Ascending aorta (tissue), 2 donors: ENCODE results near the gene ROBO3. TPM values are rescaled to one million over a fixed set of nuclear protein-coding genes. Genes with fewer than 3 reads are reported as not detected.

Source experiments
- DNase-seq, 2 donors: peaks; one replicate each; pipeline ENCODE4 v3.0.0-alpha.2; 2019; ENCODE audit warnings: low spot score in 2 of 2
- H3K27ac ChIP-seq, 2 donors: fragments of 200-600 bp; sonication (generic); one replicate each; pipeline ENCODE4 v1.5.1; 2016 to 2017; ENCODE audit warnings: mild to moderate bottlenecking in 1 of 2
- H3K27me3 ChIP-seq: fragments of 200-600 bp; sonication (generic); one replicate; pipeline ENCODE4 v1.5.1; 2017
- H3K36me3 ChIP-seq, 2 donors: fragments of 200-600 bp; sonication (generic); one replicate each; pipeline ENCODE4 v1.5.1; 2016
- H3K4me1 ChIP-seq, 2 donors: fragments of 200-600 bp; sonication (generic); one replicate each; pipeline ENCODE4 v1.5.1; 2016 to 2017; ENCODE audit warnings: mild to moderate bottlenecking in 1 of 2
- H3K4me3 ChIP-seq, 2 donors: fragments of 200-600 bp; sonication (generic); one replicate each; pipeline ENCODE4 v1.5.1; 2016 to 2017; ENCODE audit warnings: mild to moderate bottlenecking in 1 of 2
- H3K9me3 ChIP-seq, 2 donors: fragments of 200-600 bp; sonication (generic); one replicate each; pipeline ENCODE4 v1.5.1; 2016
- CTCF ChIP-seq, 3 experiments: fragments of 200-600 bp in 2 of 3; fragments of 450-650 bp in 1 of 3; sonication (generic) in 2 of 3; IDR thresholded peaks; one replicate each; pipeline ENCODE4 v1.5.1; 2016 to 2019; ENCODE audit warnings: antibody characterized with exemption in 3 of 3, mild to moderate bottlenecking in 1 of 3, moderate library complexity in 1 of 3
- intact Hi-C: fragments of 100-400 bp; cut with DNase I; formaldehyde crosslinking; loops from one replicate; pipeline ENCODE4 v1.15.1; 2023
- total RNA-seq: library from RNA; depleted of rRNA; stranded (reverse); fragments of >200 nt; gene quantifications from one replicate; pipeline ENCODE4 v1.1.0, GENCODE V29; 2016

Gene ROBO3
- total RNA-seq, 1 donor from 2014 or later = 37.5 TPM

GRCh38 chr11:124879493-124880289 lies 14.5 kb downstream of the ROBO3 start:
- Histone ChIP-seq H3K27me3 (no peaks in the 10 kb centered on the region), H3K9me3 (no peaks in the 10 kb centered on the region), H3K36me3 (no peaks in the 10 kb centered on the region), H3K4me3 (no peak overlapping the region), H3K4me1 (peaks cover 3 to 7% of the 10 kb centered on the region in 2 donors), H3K27ac (no peak overlapping the region)
- intact Hi-C loops = loop anchor here (5.0 kb wide), 1 partner anchor 73 kb away; the partner anchor contains the start of gene CCDC15
- DNase-seq = peak in 1 of 2 donors; percentile 39
- TF ChIP-seq CTCF (IDR thresholded peaks at IDR 0.05) = no peak

- Histone ChIP-seq H3K9me3 (no peaks in the 10 kb centered on the region), H3K4me1 (peaks cover 3 to 7% of the 10 kb centered on the region in 2 donors), H3K36me3 (no peaks in the 10 kb centered on the region), H3K27me3 (no peaks in the 10 kb centered on the region), H3K27ac (no peak overlapping the region), H3K4me3 (no peak overlapping the region)
- peak in 1 of 2 donors; percentile 48 for DNase-seq
- no peak for TF ChIP-seq CTCF (IDR thresholded peaks at IDR 0.05)
- intact Hi-C loops = no loop called here
Observed at GRCh38 chr11:124880290-124880611, 15.0 kb downstream of the ROBO3 start.

- TF ChIP-seq CTCF (IDR thresholded peaks at IDR 0.05) = no peak
Observed at GRCh38 chr11:124880958-124881357, 15.7 kb downstream of the ROBO3 start.

GRCh38 chr11:124882339-124883071 lies 17.3 kb downstream of the ROBO3 start:
- no peaks in the 10 kb centered on the region for H3K4me1 ChIP-seq
- DNase-seq = peak in 1 of 2 donors; percentile 62
- H3K27ac ChIP-seq = peak overlapping the region; percentile 14 to 46
- intact Hi-C loops = no loop called here
- H3K9me3 ChIP-seq = no peaks in the 10 kb centered on the region
- no peak overlapping the region for H3K4me3 ChIP-seq
- TF ChIP-seq CTCF (IDR thresholded peaks at IDR 0.05) = no peak
- no peaks in the 10 kb centered on the region for H3K27me3 ChIP-seq
- no peaks in the 10 kb centered on the region for H3K36me3 ChIP-seq

More at GRCh38 chr11:124880958-124881357, 15.7 kb downstream of the ROBO3 start:
- intact Hi-C loops = no loop called here
- no peak overlapping the region for H3K4me3 ChIP-seq
- no peak for DNase-seq
- H3K4me1 ChIP-seq = peaks cover 3 to 7% of the 10 kb centered on the region in 2 donors
- no peaks in the 10 kb centered on the region for H3K27me3 ChIP-seq
- H3K27ac ChIP-seq = no peak overlapping the region
- no peaks in the 10 kb centered on the region for H3K9me3 ChIP-seq
- no peaks in the 10 kb centered on the region for H3K36me3 ChIP-seq

- Histone ChIP-seq H3K4me1 (no peaks in the 10 kb centered on the region), H3K36me3 (no peaks in the 10 kb centered on the region), H3K27me3 (no peaks in the 10 kb centered on the region), H3K27ac (no peak overlapping the region), H3K4me3 (no peak overlapping the region), H3K9me3 (no peaks in the 10 kb centered on the region)
- no peak for TF ChIP-seq CTCF (IDR thresholded peaks at IDR 0.05)
- intact Hi-C loops = no loop called here
- DNase-seq = peak in 1 of 2 donors; percentile 38
Observed at GRCh38 chr11:124884340-124884739, 19.1 kb downstream of the ROBO3 start.
